T-helper 1 cell treated with Interleukin-12 subunit alpha and Interleukin-12 subunit beta and Interleukin-4 antibody, amounts not matched to agents 30 μg/mL and 1 μg/mL, for 36 hours (primary cell): ENCODE data around the gene FANCL.
"Not testable (repeated sequence)": the region's sequence is repeated elsewhere in the genome, so short reads cannot be mapped to it uniquely, and the experiment has no call there.

Experiments used
- H3K27ac Mint-ChIP-seq: one replicate; pipeline ENCODE4 v1.8.0; 2021; ENCODE audit warnings: mild to moderate bottlenecking, mixed read lengths
- H3K27me3 Mint-ChIP-seq: one replicate; pipeline ENCODE4 v1.8.0; 2021; ENCODE audit warnings: low read depth, mixed read lengths
- H3K36me3 Mint-ChIP-seq: one replicate; pipeline ENCODE4 v1.8.0; 2021; ENCODE audit warnings: low read depth, mixed read lengths
- H3K4me1 Mint-ChIP-seq: one replicate; pipeline ENCODE4 v1.8.0; 2021; ENCODE audit warnings: low read depth, mixed read lengths
- H3K4me3 Mint-ChIP-seq: one replicate; pipeline ENCODE4 v1.8.0; 2021; ENCODE audit warnings: mild to moderate bottlenecking, moderate library complexity, mixed read lengths
- H3K9me3 Mint-ChIP-seq: one replicate; pipeline ENCODE4 v1.8.0; 2021; ENCODE audit warnings: mixed read lengths

Gene FANCL

GRCh38 chr2:58182527-58182926, 58.6 kb downstream of the FANCL start:
- peaks cover 12% of the 10 kb centered on the region for H3K9me3 Mint-ChIP-seq
- no peak overlapping the region for H3K27ac Mint-ChIP-seq
- H3K27me3 Mint-ChIP-seq, result no peaks in the 10 kb centered on the region
- peaks cover 2% of the 10 kb centered on the region for H3K4me1 Mint-ChIP-seq
- peaks cover 7% of the 10 kb centered on the region for H3K36me3 Mint-ChIP-seq
- no peak overlapping the region for H3K4me3 Mint-ChIP-seq

GRCh38 chr2:58180635-58181034, 60.5 kb downstream of the FANCL start:
- Mint-ChIP-seq H3K27ac (no peak overlapping the region), H3K4me3 (no peak overlapping the region), H3K27me3 (no peaks in the 10 kb centered on the region), H3K4me1 (peaks cover 2% of the 10 kb centered on the region), H3K36me3 (peaks cover 4% of the 10 kb centered on the region), H3K9me3 (peaks cover 12% of the 10 kb centered on the region)

- H3K36me3 Mint-ChIP-seq, H3K27me3 Mint-ChIP-seq, H3K27ac Mint-ChIP-seq, H3K4me1 Mint-ChIP-seq, H3K4me3 Mint-ChIP-seq: not testable (repeated sequence)
- peaks cover 12% of the 10 kb centered on the region for H3K9me3 Mint-ChIP-seq
Measured at GRCh38 chr2:58180175-58180574, 61.0 kb downstream of the FANCL start.

GRCh38 chr2:58177187-58177586, 63.9 kb downstream of the FANCL start:
- not testable (repeated sequence) for H3K4me1 Mint-ChIP-seq, H3K27me3 Mint-ChIP-seq, H3K4me3 Mint-ChIP-seq, H3K27ac Mint-ChIP-seq
- peaks cover 27% of the 10 kb centered on the region for H3K9me3 Mint-ChIP-seq
- peaks cover 16% of the 10 kb centered on the region for H3K36me3 Mint-ChIP-seq

GRCh38 chr2:58171831-58172230, 69.3 kb downstream of the FANCL start:
- H3K4me1 Mint-ChIP-seq, H3K27ac Mint-ChIP-seq, H3K4me3 Mint-ChIP-seq, H3K27me3 Mint-ChIP-seq: not testable (repeated sequence)
- Mint-ChIP-seq H3K9me3 (peaks cover 27% of the 10 kb centered on the region), H3K36me3 (peaks cover 17% of the 10 kb centered on the region)

- H3K36me3 Mint-ChIP-seq, result peaks cover 17% of the 10 kb centered on the region
- not testable (repeated sequence) for H3K4me3 Mint-ChIP-seq, H3K4me1 Mint-ChIP-seq
Measured at GRCh38 chr2:58170334-58170933, 70.7 kb downstream of the FANCL start.

GRCh38 chr2:58169845-58170244, 71.3 kb downstream of the FANCL start:
- not testable (repeated sequence) for H3K27ac Mint-ChIP-seq, H3K27me3 Mint-ChIP-seq, H3K4me3 Mint-ChIP-seq, H3K4me1 Mint-ChIP-seq
- Mint-ChIP-seq H3K9me3 (peaks cover 25% of the 10 kb centered on the region), H3K36me3 (peaks cover 17% of the 10 kb centered on the region)

More at GRCh38 chr2:58170334-58170933, 70.7 kb downstream of the FANCL start:
- not testable (repeated sequence) for H3K27me3 Mint-ChIP-seq, H3K27ac Mint-ChIP-seq
- H3K9me3 Mint-ChIP-seq, result peaks cover 27% of the 10 kb centered on the region

GRCh38 chr2:58168130-58168529, 73.0 kb downstream of the FANCL start:
- not testable (repeated sequence) for H3K27ac Mint-ChIP-seq, H3K27me3 Mint-ChIP-seq, H3K4me3 Mint-ChIP-seq, H3K4me1 Mint-ChIP-seq
- peaks cover 12% of the 10 kb centered on the region for H3K36me3 Mint-ChIP-seq
- peaks cover 18% of the 10 kb centered on the region for H3K9me3 Mint-ChIP-seq

GRCh38 chr2:58163913-58164312, 77.2 kb downstream of the FANCL start:
- Mint-ChIP-seq H3K27ac (no peak overlapping the region), H3K36me3 (peaks cover 12% of the 10 kb centered on the region), H3K9me3 (no peaks in the 10 kb centered on the region), H3K4me1 (no peaks in the 10 kb centered on the region), H3K4me3 (no peak overlapping the region), H3K27me3 (no peaks in the 10 kb centered on the region)

GRCh38 chr2:58158481-58158880, 82.6 kb downstream of the FANCL start:
- Mint-ChIP-seq H3K36me3 (peaks cover 13% of the 10 kb centered on the region), H3K27ac (no peak overlapping the region)

GRCh38 chr2:58157754-58158153, 83.4 kb downstream of the FANCL start:
- Mint-ChIP-seq H3K9me3 (no peaks in the 10 kb centered on the region), H3K27me3 (no peaks in the 10 kb centered on the region), H3K27ac (no peak overlapping the region), H3K4me1 (no peaks in the 10 kb centered on the region), H3K4me3 (no peak overlapping the region), H3K36me3 (peaks cover 13% of the 10 kb centered on the region)

More at GRCh38 chr2:58158481-58158880, 82.6 kb downstream of the FANCL start:
- H3K9me3 Mint-ChIP-seq, result no peaks in the 10 kb centered on the region
- H3K4me3 Mint-ChIP-seq, result no peak overlapping the region
- H3K27me3 Mint-ChIP-seq, result no peaks in the 10 kb centered on the region
- H3K4me1 Mint-ChIP-seq, result no peaks in the 10 kb centered on the region

- Mint-ChIP-seq H3K27me3 (no peaks in the 10 kb centered on the region), H3K9me3 (no peaks in the 10 kb centered on the region), H3K27ac (no peak overlapping the region), H3K4me3 (no peak overlapping the region), H3K36me3 (peaks cover 13% of the 10 kb centered on the region), H3K4me1 (no peaks in the 10 kb centered on the region)
Measured at GRCh38 chr2:58156780-58157179, 84.3 kb downstream of the FANCL start.

GRCh38 chr2:58155160-58155778, 85.9 kb downstream of the FANCL start:
- H3K36me3 Mint-ChIP-seq, result peaks cover 14% of the 10 kb centered on the region

GRCh38 chr2:58146707-58147106, 94.4 kb downstream of the FANCL start:
- Mint-ChIP-seq H3K9me3 (no peaks in the 10 kb centered on the region), H3K27me3 (no peaks in the 10 kb centered on the region), H3K4me1 (peaks cover 3% of the 10 kb centered on the region), H3K36me3 (peaks cover 22% of the 10 kb centered on the region), H3K4me3 (no peak overlapping the region), H3K27ac (no peak overlapping the region)

More at GRCh38 chr2:58155160-58155778, 85.9 kb downstream of the FANCL start:
- Mint-ChIP-seq H3K4me1 (no peaks in the 10 kb centered on the region), H3K27ac (no peak overlapping the region), H3K27me3 (no peaks in the 10 kb centered on the region), H3K4me3 (no peak overlapping the region), H3K9me3 (no peaks in the 10 kb centered on the region)

- not testable (repeated sequence) for H3K4me3 Mint-ChIP-seq, H3K27ac Mint-ChIP-seq, H3K27me3 Mint-ChIP-seq, H3K9me3 Mint-ChIP-seq, H3K4me1 Mint-ChIP-seq
- H3K36me3 Mint-ChIP-seq, result peaks cover 20% of the 10 kb centered on the region
Measured at GRCh38 chr2:58145769-58146168, 95.4 kb downstream of the FANCL start.
